HepG2 (cell line): Measurements from ENCODE around the gene COL8A2. TPM values are rescaled to one million over a fixed set of nuclear protein-coding genes. Genes with fewer than 3 reads are reported as not detected.
A peak's percentile ranks its signal among the peaks of the same experiment; 100 is the strongest.

Source experiments
- ARNTL ChIP-seq: sonication (generic); formaldehyde crosslinking; IDR thresholded peaks from 2 replicates; pipeline ENCODE4 v1.4.0; 2020; ENCODE audit warnings: mild to moderate bottlenecking, missing genetic modification reagents
- ELF3 ChIP-seq: IDR thresholded peaks from 2 replicates; pipeline ENCODE4 v1.6.1; 2016; ENCODE audit warnings: missing genetic modification reagents, missing compliant biosample characterization
- EZH2 ChIP-seq: conservative IDR thresholded peaks from 2 replicates; pipeline ENCODE4 v1.6.1; 2012; ENCODE audit warnings: mild to moderate bottlenecking, low read depth, low read length, moderate library complexity
- KLF13 ChIP-seq: sonication (generic); formaldehyde crosslinking; IDR thresholded peaks from 2 replicates; pipeline ENCODE4 v1.4.0; 2020; ENCODE audit warnings: mild to moderate bottlenecking, missing genetic modification reagents
- NBN ChIP-seq: fragments of 450-650 bp; conservative IDR thresholded peaks from 2 replicates; pipeline ENCODE4 v1.6.1; 2017
- POGZ ChIP-seq: sonication (generic); formaldehyde crosslinking; IDR thresholded peaks from 2 replicates; pipeline ENCODE4 v1.4.0; 2020; ENCODE audit warnings: mild to moderate bottlenecking, missing genetic modification reagents
- SMAD1 ChIP-seq: sonication (generic); formaldehyde crosslinking; IDR thresholded peaks from 2 replicates; pipeline ENCODE4 v1.4.0; 2020; ENCODE audit warnings: missing genetic modification reagents, low read depth, mild to moderate bottlenecking, borderline replicate concordance
- ZBTB38 ChIP-seq: sonication (generic); formaldehyde crosslinking; IDR thresholded peaks from 2 replicates; pipeline ENCODE4 v1.5.1; 2020; ENCODE audit warnings: mild to moderate bottlenecking, missing genetic modification reagents
- ZNF547 ChIP-seq: sonication (generic); formaldehyde crosslinking; IDR thresholded peaks from 2 replicates; pipeline ENCODE4 v1.5.1; 2020; ENCODE audit warnings: mild to moderate bottlenecking, missing genetic modification reagents
- ZNF749 ChIP-seq: sonication (generic); formaldehyde crosslinking; IDR thresholded peaks from 2 replicates; pipeline ENCODE4 v1.8.0; 2022; ENCODE audit warnings: mild to moderate bottlenecking, missing genetic modification reagents, moderate library complexity, borderline replicate concordance
- ZNF773 ChIP-seq: sonication (generic); formaldehyde crosslinking; IDR thresholded peaks from 2 replicates; pipeline ENCODE4 v1.4.0; 2020; ENCODE audit warnings: missing genetic modification reagents, borderline replicate concordance
- polyA plus RNA-seq, 8 experiments: library from polyadenylated mRNA; depleted of rRNA in 3 of 8; stranded (reverse) in 7 of 8; unstranded in 1 of 8; fragments of >200 nt; fragmentation: Illumina TruSeq in 4 of 8; extraction: Trizol in 4 of 8; gene quantifications; 2 replicates each; pipeline versions ENCODE4 v1.2.1 to v1.2.3, GENCODE V29; 2011 to 2016; ENCODE audit warnings: low read depth in 4 of 8, missing spikeins in 1 of 8, mixed read lengths in 1 of 8; ENCODE audit not compliant: insufficient read depth in 1 of 8
- total RNA-seq, 5 experiments: library from RNA; depleted of rRNA; stranded (reverse); fragments of >200 nt; fragmentation: Illumina TruSeq; extraction: Trizol; gene quantifications; 2 replicates each; pipeline ENCODE4 v1.2.3, GENCODE V29; 2016; ENCODE audit warnings: low read depth in 1 of 5
- TF ChIP-seq, protein P1 (sequence below): sonication (generic); formaldehyde crosslinking; IDR thresholded peaks from 2 replicates; pipeline ENCODE4 v1.4.0; 2020; ENCODE audit warnings: mild to moderate bottlenecking, missing genetic modification reagents, borderline replicate concordance
- TF ChIP-seq, protein P2 (sequence below): sonication (generic); formaldehyde crosslinking; IDR thresholded peaks from 2 replicates; pipeline ENCODE4 v1.5.0; 2020; ENCODE audit warnings: mild to moderate bottlenecking, missing genetic modification reagents
- TF ChIP-seq, protein P3 (sequence below): sonication (generic); formaldehyde crosslinking; IDR thresholded peaks from 2 replicates; pipeline ENCODE4 v1.4.0; 2020; ENCODE audit warnings: missing genetic modification reagents, mild to moderate bottlenecking, borderline replicate concordance
- TF ChIP-seq, protein P4 (sequence below): IDR thresholded peaks from 2 replicates; pipeline ENCODE4 v1.6.1; 2016; ENCODE audit warnings: low read depth, borderline replicate concordance
- TF ChIP-seq, protein P5 (sequence below): sonication (generic); formaldehyde crosslinking; IDR thresholded peaks from 2 replicates; pipeline ENCODE4 v1.4.0; 2020; ENCODE audit warnings: missing genetic modification reagents
- TF ChIP-seq, protein P6 (sequence below): sonication (generic); formaldehyde crosslinking; IDR thresholded peaks from 2 replicates; pipeline ENCODE4 v1.4.0; 2020; ENCODE audit warnings: missing genetic modification reagents

COL8A2 gene
- total and polyA plus RNA-seq, 2 of the 13 experiments (the other 11 are each of a cell fraction or from before 2014, with no cell fraction given) = 0.13 to 0.24 TPM

DNA sequence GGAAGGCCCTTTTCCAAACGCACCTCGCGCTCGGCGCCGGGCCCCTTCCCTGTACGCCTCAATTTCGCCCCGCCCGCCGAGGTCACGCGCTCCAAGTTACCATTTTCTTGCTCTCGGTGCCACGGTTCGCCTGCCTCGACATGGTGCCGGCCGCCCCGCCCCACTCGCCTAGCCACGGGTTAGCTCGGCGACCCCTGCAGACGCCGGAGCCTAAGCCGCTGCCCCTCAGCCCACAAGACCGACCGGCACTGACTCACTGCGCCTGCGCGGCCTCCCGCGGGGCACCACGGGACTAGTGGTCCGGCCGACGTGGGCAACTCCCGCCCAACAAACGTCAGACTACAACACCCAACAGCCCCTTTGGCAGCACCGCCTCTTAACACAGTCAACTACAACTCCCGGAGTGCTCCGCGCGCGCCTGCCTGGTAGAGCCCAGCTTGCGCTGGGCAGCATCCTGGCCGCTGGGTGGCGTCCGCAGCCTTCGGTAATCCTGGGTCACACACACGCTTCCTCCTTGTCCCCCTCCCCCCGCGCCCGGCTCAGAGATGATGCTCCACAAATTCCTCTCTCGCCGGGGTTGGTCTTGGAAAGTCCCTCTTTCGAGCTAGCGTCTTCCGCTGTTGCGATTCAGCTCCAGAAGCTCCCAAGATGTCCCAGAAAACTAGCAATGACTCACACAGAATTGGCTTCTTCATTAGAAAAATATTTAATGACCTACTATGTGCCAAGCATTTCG lies 24.4 kb upstream of the COL8A2 start, which contains the start of gene TRAPPC3 (continued):
- TF ChIP-seq, protein P1, sequence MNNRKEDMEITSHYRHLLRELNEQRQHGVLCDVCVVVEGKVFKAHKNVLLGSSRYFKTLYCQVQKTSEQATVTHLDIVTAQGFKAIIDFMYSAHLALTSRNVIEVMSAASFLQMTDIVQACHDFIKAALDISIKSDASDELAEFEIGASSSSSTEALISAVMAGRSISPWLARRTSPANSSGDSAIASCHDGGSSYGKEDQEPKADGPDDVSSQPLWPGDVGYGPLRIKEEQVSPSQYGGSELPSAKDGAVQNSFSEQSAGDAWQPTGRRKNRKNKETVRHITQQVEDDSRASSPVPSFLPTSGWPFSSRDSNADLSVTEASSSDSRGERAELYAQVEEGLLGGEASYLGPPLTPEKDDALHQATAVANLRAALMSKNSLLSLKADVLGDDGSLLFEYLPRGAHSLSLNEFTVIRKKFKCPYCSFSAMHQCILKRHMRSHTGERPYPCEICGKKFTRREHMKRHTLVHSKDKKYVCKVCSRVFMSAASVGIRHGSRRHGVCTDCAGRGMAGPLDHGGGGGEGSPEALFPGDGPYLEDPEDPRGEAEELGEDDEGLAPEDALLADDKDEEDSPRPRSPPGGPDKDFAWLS (CRISPR knock-in tag) = no peak
- TF ChIP-seq, protein P2, sequence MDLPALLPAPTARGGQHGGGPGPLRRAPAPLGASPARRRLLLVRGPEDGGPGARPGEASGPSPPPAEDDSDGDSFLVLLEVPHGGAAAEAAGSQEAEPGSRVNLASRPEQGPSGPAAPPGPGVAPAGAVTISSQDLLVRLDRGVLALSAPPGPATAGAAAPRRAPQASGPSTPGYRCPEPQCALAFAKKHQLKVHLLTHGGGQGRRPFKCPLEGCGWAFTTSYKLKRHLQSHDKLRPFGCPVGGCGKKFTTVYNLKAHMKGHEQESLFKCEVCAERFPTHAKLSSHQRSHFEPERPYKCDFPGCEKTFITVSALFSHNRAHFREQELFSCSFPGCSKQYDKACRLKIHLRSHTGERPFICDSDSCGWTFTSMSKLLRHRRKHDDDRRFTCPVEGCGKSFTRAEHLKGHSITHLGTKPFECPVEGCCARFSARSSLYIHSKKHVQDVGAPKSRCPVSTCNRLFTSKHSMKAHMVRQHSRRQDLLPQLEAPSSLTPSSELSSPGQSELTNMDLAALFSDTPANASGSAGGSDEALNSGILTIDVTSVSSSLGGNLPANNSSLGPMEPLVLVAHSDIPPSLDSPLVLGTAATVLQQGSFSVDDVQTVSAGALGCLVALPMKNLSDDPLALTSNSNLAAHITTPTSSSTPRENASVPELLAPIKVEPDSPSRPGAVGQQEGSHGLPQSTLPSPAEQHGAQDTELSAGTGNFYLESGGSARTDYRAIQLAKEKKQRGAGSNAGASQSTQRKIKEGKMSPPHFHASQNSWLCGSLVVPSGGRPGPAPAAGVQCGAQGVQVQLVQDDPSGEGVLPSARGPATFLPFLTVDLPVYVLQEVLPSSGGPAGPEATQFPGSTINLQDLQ = no peak
- peak; percentile 81; the same call in 1 of the 2 replicates for TF ChIP-seq ZBTB38 (CRISPR knock-in tag)
- TF ChIP-seq ELF3 (CRISPR knock-in tag) = peak; percentile 93
- peak; percentile 62; the same call in 1 of the 2 replicates for TF ChIP-seq ARNTL (CRISPR knock-in tag)
- peak; percentile 67; the same call in 1 of the 2 replicates for TF ChIP-seq SMAD1 (CRISPR knock-in tag)
- no peak for TF ChIP-seq ZNF547
- TF ChIP-seq, protein P3, sequence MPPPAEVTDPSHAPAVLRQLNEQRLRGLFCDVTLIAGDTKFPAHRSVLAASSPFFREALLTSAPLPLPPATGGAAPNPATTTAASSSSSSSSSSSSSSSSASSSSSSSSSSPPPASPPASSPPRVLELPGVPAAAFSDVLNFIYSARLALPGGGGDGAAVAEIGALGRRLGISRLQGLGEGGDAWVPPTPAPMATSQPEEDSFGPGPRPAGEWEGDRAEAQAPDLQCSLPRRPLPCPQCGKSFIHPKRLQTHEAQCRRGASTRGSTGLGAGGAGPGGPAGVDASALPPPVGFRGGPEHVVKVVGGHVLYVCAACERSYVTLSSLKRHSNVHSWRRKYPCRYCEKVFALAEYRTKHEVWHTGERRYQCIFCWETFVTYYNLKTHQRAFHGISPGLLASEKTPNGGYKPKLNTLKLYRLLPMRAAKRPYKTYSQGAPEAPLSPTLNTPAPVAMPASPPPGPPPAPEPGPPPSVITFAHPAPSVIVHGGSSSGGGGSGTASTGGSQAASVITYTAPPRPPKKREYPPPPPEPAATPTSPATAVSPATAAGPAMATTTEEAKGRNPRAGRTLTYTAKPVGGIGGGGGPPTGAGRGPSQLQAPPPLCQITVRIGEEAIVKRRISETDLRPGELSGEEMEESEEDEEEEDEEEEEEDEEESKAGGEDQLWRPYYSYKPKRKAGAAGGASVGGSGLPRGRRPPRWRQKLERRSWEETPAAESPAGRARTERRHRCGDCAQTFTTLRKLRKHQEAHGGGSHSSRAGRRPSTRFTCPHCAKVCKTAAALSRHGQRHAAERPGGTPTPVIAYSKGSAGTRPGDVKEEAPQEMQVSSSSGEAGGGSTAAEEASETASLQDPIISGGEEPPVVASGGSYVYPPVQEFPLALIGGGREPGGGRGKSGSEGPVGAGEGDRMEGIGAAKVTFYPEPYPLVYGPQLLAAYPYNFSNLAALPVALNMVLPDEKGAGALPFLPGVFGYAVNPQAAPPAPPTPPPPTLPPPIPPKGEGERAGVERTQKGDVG (CRISPR knock-in tag) = no peak
- TF ChIP-seq, protein P4, sequence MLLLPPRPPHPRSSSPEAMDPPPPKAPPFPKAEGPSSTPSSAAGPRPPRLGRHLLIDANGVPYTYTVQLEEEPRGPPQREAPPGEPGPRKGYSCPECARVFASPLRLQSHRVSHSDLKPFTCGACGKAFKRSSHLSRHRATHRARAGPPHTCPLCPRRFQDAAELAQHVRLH (CRISPR knock-in tag) = peak; percentile 47; the same call in 1 of the 2 replicates
- TF ChIP-seq NBN = no peak
- no peak for TF ChIP-seq EZH2
- TF ChIP-seq, protein P5, sequence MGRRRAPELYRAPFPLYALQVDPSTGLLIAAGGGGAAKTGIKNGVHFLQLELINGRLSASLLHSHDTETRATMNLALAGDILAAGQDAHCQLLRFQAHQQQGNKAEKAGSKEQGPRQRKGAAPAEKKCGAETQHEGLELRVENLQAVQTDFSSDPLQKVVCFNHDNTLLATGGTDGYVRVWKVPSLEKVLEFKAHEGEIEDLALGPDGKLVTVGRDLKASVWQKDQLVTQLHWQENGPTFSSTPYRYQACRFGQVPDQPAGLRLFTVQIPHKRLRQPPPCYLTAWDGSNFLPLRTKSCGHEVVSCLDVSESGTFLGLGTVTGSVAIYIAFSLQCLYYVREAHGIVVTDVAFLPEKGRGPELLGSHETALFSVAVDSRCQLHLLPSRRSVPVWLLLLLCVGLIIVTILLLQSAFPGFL (CRISPR knock-in tag) = no peak
- TF ChIP-seq, protein P6, sequence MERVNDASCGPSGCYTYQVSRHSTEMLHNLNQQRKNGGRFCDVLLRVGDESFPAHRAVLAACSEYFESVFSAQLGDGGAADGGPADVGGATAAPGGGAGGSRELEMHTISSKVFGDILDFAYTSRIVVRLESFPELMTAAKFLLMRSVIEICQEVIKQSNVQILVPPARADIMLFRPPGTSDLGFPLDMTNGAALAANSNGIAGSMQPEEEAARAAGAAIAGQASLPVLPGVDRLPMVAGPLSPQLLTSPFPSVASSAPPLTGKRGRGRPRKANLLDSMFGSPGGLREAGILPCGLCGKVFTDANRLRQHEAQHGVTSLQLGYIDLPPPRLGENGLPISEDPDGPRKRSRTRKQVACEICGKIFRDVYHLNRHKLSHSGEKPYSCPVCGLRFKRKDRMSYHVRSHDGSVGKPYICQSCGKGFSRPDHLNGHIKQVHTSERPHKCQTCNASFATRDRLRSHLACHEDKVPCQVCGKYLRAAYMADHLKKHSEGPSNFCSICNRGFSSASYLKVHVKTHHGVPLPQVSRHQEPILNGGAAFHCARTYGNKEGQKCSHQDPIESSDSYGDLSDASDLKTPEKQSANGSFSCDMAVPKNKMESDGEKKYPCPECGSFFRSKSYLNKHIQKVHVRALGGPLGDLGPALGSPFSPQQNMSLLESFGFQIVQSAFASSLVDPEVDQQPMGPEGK (CRISPR knock-in tag) = peak; percentile 37; the same call in 1 of the 2 replicates
- no peak for TF ChIP-seq ZNF773 (CRISPR knock-in tag)
- peak; percentile 65; the same call in 1 of the 2 replicates for TF ChIP-seq ZNF749 (CRISPR knock-in tag)
- no peak for TF ChIP-seq KLF13 (CRISPR knock-in tag)
- peak; percentile 61 for TF ChIP-seq POGZ (CRISPR knock-in tag)
